GM12874 (cell line): ENCODE data around the gene SPRY1.

Experiments
- CTCF ChIP-seq: IDR thresholded peaks from 2 replicates; pipeline ENCODE4 v1.5.1; 2011; ENCODE audit warnings: low read depth, mild to moderate bottlenecking, control low read depth, low read length, moderate library complexity; ENCODE audit not compliant: insufficient read depth

Gene SPRY1

GRCh38 chr4:123403080-123403604 lies 6.5 kb downstream of the SPRY1 start:
- TF ChIP-seq CTCF, result no peak

- TF ChIP-seq CTCF, result no peak
Observed at GRCh38 chr4:123404533-123404932, 7.9 kb downstream of the SPRY1 start.

DNA sequence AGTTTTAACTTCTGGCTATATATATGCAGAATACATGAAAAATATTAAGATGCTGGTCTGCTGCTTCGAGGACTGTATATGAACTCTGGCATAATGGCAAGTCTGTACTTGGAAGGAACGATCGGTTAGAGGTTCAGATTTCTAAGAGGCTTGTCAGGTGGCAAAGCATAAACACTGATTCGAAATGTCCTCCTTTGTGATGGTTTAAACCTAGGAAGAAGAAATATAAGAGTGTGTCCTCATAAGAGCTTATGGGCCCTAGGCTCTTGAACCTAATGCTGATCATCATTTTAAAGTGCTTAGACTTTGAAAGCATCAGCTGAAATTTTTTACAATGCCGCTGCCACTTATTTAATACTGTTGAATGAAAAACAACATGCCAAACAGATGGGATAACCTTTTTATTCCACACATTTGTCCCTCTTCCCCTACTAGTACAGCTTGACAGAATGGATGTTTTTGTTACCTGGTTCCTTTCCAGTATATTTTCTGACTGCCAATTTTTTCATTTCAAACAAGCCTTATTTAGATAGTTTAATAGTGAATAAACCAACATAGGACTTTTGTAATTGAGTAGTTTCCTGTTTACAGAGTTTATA lies 8.8 kb downstream of the SPRY1 start:
- no peak for TF ChIP-seq CTCF

- no peak for TF ChIP-seq CTCF
Observed at GRCh38 chr4:123406872-123407271, 10.3 kb downstream of the SPRY1 start.

DNA sequence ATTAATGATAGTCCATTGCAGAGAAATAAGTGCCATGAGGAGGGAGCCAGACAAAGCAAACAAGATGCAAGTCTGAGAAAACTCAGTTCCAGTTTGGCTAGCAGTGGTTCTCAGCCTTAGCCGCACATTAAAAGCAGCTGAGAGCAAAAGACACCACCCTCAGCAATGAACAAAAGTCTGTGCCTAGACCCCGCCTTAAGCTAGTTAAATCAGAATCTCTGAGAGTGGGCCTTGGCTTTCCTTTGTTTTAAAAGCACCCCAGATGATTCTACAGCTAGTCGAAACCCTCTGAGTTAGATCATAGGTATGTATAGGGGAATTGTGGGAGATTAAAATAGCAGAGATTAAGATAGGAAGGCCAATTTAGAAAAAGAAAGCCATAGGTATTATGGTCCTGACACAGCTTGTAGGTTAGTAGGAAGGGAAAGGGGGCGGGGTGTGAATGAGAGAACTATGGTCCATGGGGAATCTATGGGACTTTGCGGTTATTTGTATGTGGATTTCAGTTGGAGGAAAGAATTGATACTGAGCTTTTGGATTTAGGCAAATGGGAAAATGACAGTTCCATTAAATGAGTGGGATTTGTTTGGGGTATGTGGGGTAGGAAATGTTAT lies 12.0 kb downstream of the SPRY1 start:
- no peak for TF ChIP-seq CTCF

DNA sequence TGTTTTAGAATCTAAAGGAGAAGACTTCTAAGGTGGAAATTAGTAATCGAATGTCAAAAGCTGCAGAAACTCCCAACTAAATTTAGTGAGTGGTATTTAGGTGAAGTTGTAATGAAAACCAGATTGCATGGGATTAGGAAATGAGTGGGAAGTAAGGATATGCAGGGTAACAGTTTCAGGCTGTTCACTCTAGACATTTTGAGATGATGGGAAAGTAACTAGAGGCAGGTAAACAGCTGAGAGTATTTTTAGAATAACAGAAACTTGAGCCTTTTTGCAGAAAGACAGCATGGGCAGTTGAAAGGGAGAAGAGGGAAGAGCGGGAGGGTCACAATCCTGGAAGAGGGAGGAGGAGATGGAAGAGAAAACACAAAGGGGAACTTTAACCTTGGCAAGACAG lies 12.7 kb downstream of the SPRY1 start:
- TF ChIP-seq CTCF, result no peak

DNA sequence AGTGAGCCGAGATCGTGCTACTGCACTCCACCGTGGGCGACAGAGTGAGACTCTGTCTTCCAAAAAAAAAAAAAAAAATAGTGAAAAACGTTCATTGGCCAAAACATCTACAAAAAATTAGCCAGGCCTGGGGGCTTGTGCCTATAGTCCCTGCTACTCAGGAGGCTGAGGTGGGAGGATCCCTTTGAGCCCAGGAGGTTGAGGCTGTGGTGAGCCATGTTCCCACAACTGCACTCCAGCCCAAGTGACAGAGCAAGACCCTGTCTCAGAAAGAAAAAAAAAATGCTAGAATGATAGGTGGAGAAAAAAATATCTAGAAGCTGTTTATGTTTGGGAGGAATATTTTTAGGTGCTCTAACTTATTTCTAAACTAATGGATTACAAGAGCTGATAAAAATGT lies 14.9 kb downstream of the SPRY1 start:
- TF ChIP-seq CTCF, result no peak
